Cardiac fibroblast (primary cell): ENCODE measurements around the gene RYR1.
A peak's percentile ranks its signal among the peaks of the same experiment; 100 is the strongest.

ENCODE experiments used
- DNase-seq, 2 donors: peaks; one replicate each; pipeline versions ENCODE4 v3.0.0 to v3.0.0-alpha.2; 2010; ENCODE audit warnings: low read depth in 2 of 2
- H3K4me3 ChIP-seq, 2 donors: replicated peaks in 1 of 2; 1 replicate in 1 of 2; 2 replicates in 1 of 2; pipeline ENCODE4 v1.5.1; 2011; ENCODE audit warnings: low read depth in 2 of 2, low read length in 2 of 2, mild to moderate bottlenecking in 2 of 2, moderate library complexity in 1 of 2
- CTCF ChIP-seq: IDR thresholded peaks from one replicate; pipeline ENCODE4 v1.5.1; 2011; ENCODE audit warnings: low read depth, mild to moderate bottlenecking, low read length, inconsistent platforms

RYR1 gene

GRCh38 chr19:38606131-38606530, 172.6 kb downstream of the RYR1 start:
- no peak for DNase-seq
- no peak overlapping the region for H3K4me3 ChIP-seq
- TF ChIP-seq CTCF = no peak

- no peak for TF ChIP-seq CTCF
- no peak for DNase-seq
- H3K4me3 ChIP-seq = no peak overlapping the region
Measured at GRCh38 chr19:38614289-38614688, 180.8 kb downstream of the RYR1 start.

GRCh38 chr19:38615007-38615581, 181.6 kb downstream of the RYR1 start:
- no peak for DNase-seq
- no peak for TF ChIP-seq CTCF

GRCh38 chr19:38616265-38616664, 182.8 kb downstream of the RYR1 start:
- TF ChIP-seq CTCF = no peak
- no peak overlapping the region for H3K4me3 ChIP-seq

More at GRCh38 chr19:38615007-38615581, 181.6 kb downstream of the RYR1 start:
- no peak overlapping the region for H3K4me3 ChIP-seq

GRCh38 chr19:38617283-38617763, 183.8 kb downstream of the RYR1 start:
- no peak for DNase-seq
- no peak for TF ChIP-seq CTCF
- H3K4me3 ChIP-seq = no peak overlapping the region

More at GRCh38 chr19:38616265-38616664, 182.8 kb downstream of the RYR1 start:
- no peak for DNase-seq

GRCh38 chr19:38617764-38618589, 184.5 kb downstream of the RYR1 start, which contains the start of gene MAP4K1:
MAP4K1 (minus strand) TSS chr19:38617953; CDS start chr19:38617895, 58 bp downstream.
- TF ChIP-seq CTCF = no peak
- DNase-seq = no peak
- peak within 1 kb of the TSS; percentile 79 to 98 for H3K4me3 ChIP-seq
